HepG2 (cell line): ENCODE measurements around the gene SCARF1. TPM values are rescaled to one million over a fixed set of nuclear protein-coding genes. Genes with fewer than 3 reads are reported as not detected.

Source experiments
- ASH2L ChIP-seq: fragments of 300-600, 200-600 bp; sonication (generic); IDR thresholded peaks from 2 replicates; pipeline ENCODE4 v1.7.0; 2017; ENCODE audit warnings: low read depth, mild to moderate bottlenecking, moderate library complexity, mixed read lengths, low read length; ENCODE audit not compliant: insufficient read length
- CBX5 ChIP-seq: sonication (generic); formaldehyde crosslinking; IDR thresholded peaks from 2 replicates; pipeline ENCODE4 v1.4.0; 2020; ENCODE audit warnings: missing genetic modification reagents, borderline replicate concordance
- DBP ChIP-seq: sonication (generic); formaldehyde crosslinking; IDR thresholded peaks from 2 replicates; pipeline ENCODE4 v1.4.0; 2020; ENCODE audit warnings: missing genetic modification reagents; ENCODE audit errors: not compliant biosample characterization
- ELF1 ChIP-seq: sonication (generic); formaldehyde crosslinking; IDR thresholded peaks from 2 replicates; pipeline ENCODE4 v1.4.0; 2020; ENCODE audit warnings: missing genetic modification reagents
- GATAD1 ChIP-seq: IDR thresholded peaks from 2 replicates; pipeline ENCODE4 v1.6.1; 2016; ENCODE audit warnings: missing genetic modification reagents, missing compliant biosample characterization
- IKZF1 ChIP-seq: fragments of 450-650 bp; IDR thresholded peaks from 2 replicates; pipeline ENCODE4 v1.7.1; 2016
- IKZF4 ChIP-seq: sonication (generic); formaldehyde crosslinking; IDR thresholded peaks from 2 replicates; pipeline ENCODE4 v1.5.1; 2020; ENCODE audit warnings: borderline replicate concordance, mild to moderate bottlenecking, low read depth, missing genetic modification reagents; ENCODE audit errors: not compliant biosample characterization
- KMT2B ChIP-seq: IDR thresholded peaks from 2 replicates; pipeline ENCODE4 v1.6.1; 2016; ENCODE audit warnings: missing genetic modification reagents, missing compliant biosample characterization
- NFE2L1 ChIP-seq: sonication (generic); formaldehyde crosslinking; IDR thresholded peaks from 2 replicates; pipeline ENCODE4 v1.4.0; 2020; ENCODE audit warnings: missing genetic modification reagents, mild to moderate bottlenecking, borderline replicate concordance
- RARA ChIP-seq: IDR thresholded peaks from 2 replicates; pipeline ENCODE4 v1.6.1; 2016; ENCODE audit warnings: missing genetic modification reagents, missing compliant biosample characterization
- TFDP2 ChIP-seq: sonication (generic); formaldehyde crosslinking; IDR thresholded peaks from 2 replicates; pipeline ENCODE4 v1.4.0; 2020; ENCODE audit warnings: missing genetic modification reagents
- THAP9 ChIP-seq: sonication (generic); formaldehyde crosslinking; IDR thresholded peaks from 2 replicates; pipeline ENCODE4; 2020; ENCODE audit warnings: missing genetic modification reagents, mild to moderate bottlenecking, borderline replicate concordance
- THYN1 ChIP-seq: sonication (generic); formaldehyde crosslinking; IDR thresholded peaks from 2 replicates; pipeline ENCODE4 v1.8.1; 2023; ENCODE audit warnings: low read depth, mild to moderate bottlenecking, moderate library complexity, missing genetic modification reagents, borderline replicate concordance
- YY1 ChIP-seq: IDR thresholded peaks from 2 replicates; pipeline ENCODE4 v1.6.1; 2011; ENCODE audit warnings: low read length, low read depth, moderate library complexity, mild to moderate bottlenecking; ENCODE audit not compliant: insufficient read depth, insufficient replicate concordance
- ZFP36L2 ChIP-seq: sonication (generic); formaldehyde crosslinking; IDR thresholded peaks from 2 replicates; pipeline ENCODE4 v1.4.0; 2020; ENCODE audit warnings: missing genetic modification reagents
- ZFP37 ChIP-seq: sonication (generic); formaldehyde crosslinking; IDR thresholded peaks from 2 replicates; pipeline ENCODE4 v1.4.0; 2020; ENCODE audit warnings: missing genetic modification reagents, borderline replicate concordance
- ZKSCAN8 ChIP-seq: IDR thresholded peaks from 2 replicates; pipeline ENCODE4 v1.6.1; 2016; ENCODE audit warnings: borderline replicate concordance, missing genetic modification reagents, missing compliant biosample characterization
- ZNF17 ChIP-seq: sonication (generic); formaldehyde crosslinking; IDR thresholded peaks from 2 replicates; pipeline ENCODE4 v1.5.0; 2020; ENCODE audit warnings: mild to moderate bottlenecking, missing genetic modification reagents
- polyA plus RNA-seq, 8 experiments: library from polyadenylated mRNA; depleted of rRNA in 3 of 8; stranded (reverse) in 7 of 8; unstranded in 1 of 8; fragments of >200 nt; fragmentation: Illumina TruSeq in 4 of 8; extraction: Trizol in 4 of 8; gene quantifications; 2 replicates each; pipeline versions ENCODE4 v1.2.1 to v1.2.3, GENCODE V29; 2011 to 2016; ENCODE audit warnings: low read depth in 4 of 8, missing spikeins in 1 of 8, mixed read lengths in 1 of 8; ENCODE audit not compliant: insufficient read depth in 1 of 8
- total RNA-seq, 5 experiments: library from RNA; depleted of rRNA; stranded (reverse); fragments of >200 nt; fragmentation: Illumina TruSeq; extraction: Trizol; gene quantifications; 2 replicates each; pipeline ENCODE4 v1.2.3, GENCODE V29; 2016; ENCODE audit warnings: low read depth in 1 of 5

Gene SCARF1
- total and polyA plus RNA-seq, 2 of the 13 experiments (the other 11 are each of a cell fraction or from before 2014, with no cell fraction given): 0.24 to 0.71 TPM

- peak; percentile 76; the same call in 1 of the 2 replicates for TF ChIP-seq KMT2B (CRISPR knock-in tag)
- TF ChIP-seq ELF1 (CRISPR knock-in tag): peak; percentile 82
- TF ChIP-seq RARA: no peak
- TF ChIP-seq TFDP2 (CRISPR knock-in tag): peak; percentile 70
- peak; percentile 43; the same call in 1 of the 2 replicates for TF ChIP-seq ZKSCAN8 (CRISPR knock-in tag)
- peak; percentile 86; the same call in 1 of the 2 replicates for TF ChIP-seq THAP9 (CRISPR knock-in tag)
- TF ChIP-seq CBX5 (CRISPR knock-in tag): peak; percentile 19; the same call in 1 of the 2 replicates
- TF ChIP-seq ZNF17 (CRISPR knock-in tag): no peak
- peak; percentile 97 for TF ChIP-seq YY1
- no peak for TF ChIP-seq NFE2L1 (CRISPR knock-in tag)
- no peak for TF ChIP-seq DBP (CRISPR knock-in tag)
- 0 out of 2 replicates have a peak, but pooled peaks have one; percentile 2 for TF ChIP-seq THYN1
- no peak for TF ChIP-seq ZFP37
- no peak for TF ChIP-seq ZFP36L2 (CRISPR knock-in tag)
- peak; percentile 89 for TF ChIP-seq ASH2L
- no peak for TF ChIP-seq IKZF1
- peak; percentile 93 for TF ChIP-seq GATAD1 (CRISPR knock-in tag)
- peak; percentile 21 for TF ChIP-seq IKZF4 (CRISPR knock-in tag)
Measured at GRCh38 chr17:1684378-1685189, 39.1 kb upstream of the SCARF1 start, which contains the start of gene PRPF8 (continued).
